HG03097 (cell line): Measurements from ENCODE around the gene UQCR10.

Experiments used
- ATAC-seq: cut with Tn5 transposase; IDR thresholded peaks from one replicate; pipeline ENCODE4 v1.9.1; 2021; ENCODE audit not compliant: unreplicated experiment, low FRiP score

UQCR10 gene

DNA sequence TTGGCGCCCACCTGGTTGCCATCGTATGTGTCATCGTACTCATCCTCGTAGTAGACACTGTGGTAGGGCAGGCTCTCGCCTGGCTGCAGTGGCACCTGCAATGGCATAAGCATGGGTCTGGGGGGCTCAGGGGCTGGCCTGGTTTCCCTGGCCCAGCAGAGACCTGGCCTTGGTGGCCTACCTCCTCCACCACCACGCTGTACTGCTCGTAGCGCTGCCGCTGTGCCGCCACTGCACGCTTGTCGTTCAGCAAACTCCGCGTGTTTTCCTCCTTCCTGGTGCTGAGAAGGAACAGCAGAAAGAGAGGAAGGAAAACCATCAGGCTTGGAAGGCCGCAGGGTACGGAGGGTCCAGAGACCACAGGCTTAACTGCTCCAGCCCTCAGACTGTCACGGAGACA is 26.2 kb downstream of the UQCR10 start:
- ATAC-seq = no peak

DNA sequence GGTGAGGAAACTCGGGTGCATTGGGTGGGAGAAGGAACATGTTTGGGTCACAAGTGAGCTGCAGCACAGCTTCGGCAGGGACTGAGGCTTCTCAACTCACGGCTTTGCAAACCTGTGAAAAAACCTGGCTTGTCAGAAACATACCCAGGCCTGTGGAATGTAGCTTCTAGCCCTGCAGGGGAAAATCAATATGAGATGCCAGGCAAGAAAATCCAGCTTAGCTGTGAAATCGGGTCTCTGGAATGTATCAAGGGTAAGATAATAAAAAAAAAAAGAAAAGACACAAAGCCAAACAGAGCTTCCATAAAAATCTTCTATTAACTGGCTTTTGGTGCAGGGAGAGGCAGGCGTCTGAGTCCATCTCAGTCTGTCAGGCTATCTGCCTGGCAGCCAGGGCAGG is 28.5 kb downstream of the UQCR10 start:
- ATAC-seq = no peak

DNA sequence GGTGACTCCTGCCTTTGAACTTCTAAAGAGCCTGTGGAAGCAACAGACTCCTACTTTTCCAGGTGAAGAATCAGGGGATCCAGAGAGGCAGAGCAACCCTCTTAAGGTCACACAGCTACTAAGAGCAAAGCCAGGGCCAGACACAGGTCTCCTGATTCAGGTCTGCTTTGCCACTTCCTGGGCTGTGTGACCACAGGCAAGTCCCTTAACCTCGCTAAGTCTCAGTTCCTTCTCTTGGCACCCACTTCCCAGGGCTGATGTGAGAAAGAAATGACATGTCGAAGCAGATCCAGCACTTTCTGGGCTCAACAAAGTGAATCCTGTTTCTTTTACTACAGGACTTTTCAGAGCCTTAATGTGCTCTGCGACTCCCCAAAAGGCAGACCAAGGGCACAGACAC is 30.2 kb downstream of the UQCR10 start:
- ATAC-seq = peak; percentile 49

DNA sequence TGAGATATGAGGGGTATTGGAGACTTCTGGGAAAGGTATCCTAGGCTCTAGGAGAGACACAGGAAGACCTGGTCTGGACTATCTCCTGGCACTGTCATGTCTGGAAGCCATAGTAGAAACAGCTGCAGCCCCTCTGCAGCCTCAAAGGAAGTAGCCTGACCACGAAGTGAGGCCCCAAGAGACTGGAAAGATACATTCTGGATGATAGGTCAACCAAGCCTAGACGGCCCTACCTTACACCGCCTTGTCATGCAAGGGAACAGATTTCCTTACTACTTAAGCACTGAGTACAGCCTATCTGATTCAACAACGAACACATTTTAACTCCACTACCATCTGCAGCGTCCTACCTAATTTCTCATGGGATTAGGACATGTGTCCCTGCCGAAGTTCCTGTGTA is 31.1 kb downstream of the UQCR10 start:
- ATAC-seq = no peak

DNA sequence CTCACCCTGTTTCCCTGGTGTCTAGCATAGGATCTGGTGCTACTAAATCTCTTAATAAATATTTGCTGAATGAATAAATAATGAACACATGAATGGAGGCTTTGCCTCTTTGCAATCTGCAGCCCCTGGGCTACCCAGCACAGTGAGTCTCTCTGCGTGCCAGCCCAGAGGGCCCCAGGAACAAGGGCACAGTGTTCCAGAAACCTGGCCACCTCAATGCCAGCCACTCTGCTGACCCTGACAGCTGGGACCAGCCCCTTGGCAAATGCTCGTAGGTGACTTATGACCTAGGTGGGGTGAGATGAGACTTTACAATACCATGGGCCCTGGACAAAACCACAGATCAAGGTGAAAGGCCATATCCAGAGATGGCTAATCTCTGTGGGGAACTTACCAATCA is 31.6 kb downstream of the UQCR10 start:
- no peak for ATAC-seq

DNA sequence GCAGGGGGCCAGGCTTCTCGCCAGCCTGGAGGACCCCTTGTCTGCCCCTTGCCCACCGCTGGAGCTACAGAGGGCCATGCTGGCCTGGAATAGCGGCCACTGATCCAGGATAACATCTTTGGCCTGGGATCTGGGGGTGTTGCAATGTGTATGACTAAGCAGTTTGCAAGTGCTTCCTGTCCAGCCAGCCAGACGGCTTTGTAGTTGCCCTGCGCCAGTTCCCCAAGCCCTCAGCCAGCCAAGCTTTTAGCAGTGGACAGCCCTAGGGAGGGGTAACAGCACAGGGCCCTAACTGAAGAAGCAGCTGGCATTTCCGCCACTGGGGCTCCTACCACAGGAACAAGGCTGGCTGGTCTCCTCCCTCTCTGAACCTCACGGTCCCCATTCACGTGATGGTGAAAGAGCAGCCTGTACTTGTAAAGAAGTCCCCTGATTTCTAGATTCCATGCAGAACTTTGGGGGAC is 32.1 kb downstream of the UQCR10 start:
- no peak for ATAC-seq

DNA sequence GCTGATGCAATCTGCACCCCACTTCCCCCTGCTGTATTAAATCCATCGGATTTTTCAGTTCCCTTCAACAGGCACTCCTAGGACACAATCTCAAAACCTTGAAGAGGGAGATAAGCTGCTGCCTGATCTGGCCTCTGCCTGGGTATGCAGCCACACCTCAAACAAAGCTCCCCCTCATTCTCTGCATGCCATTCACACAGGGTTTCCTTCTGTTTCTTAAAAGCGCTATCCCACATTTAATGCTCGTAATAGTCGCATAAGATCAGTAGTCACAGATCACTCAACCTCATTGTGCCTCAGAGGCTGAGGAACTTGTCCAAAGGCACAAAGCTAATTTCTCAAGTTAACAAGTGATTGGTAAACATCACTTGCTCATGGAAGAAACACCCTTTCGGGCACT is 34.0 kb downstream of the UQCR10 start:
- ATAC-seq = no peak

DNA sequence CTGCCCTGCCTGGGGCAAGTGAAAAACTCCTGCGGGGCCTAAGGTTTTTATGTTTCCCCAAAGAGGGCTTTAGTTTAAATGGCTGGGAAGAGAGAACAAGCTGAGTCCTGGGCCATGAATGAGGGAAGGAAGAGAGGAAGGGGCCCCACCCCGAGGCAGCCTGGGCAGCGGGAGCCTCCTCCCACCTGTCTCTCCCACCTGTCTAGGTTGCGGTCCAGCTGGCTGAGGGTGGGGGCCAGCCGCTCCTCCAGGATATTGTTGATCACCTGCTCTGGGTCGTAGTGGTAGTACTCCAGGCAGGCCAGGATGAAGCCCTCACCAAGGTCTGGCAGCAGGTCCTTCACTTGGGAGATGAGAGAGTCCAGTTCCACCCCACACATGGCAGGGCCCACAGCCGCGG is 34.6 kb downstream of the UQCR10 start:
- ATAC-seq = no peak

DNA sequence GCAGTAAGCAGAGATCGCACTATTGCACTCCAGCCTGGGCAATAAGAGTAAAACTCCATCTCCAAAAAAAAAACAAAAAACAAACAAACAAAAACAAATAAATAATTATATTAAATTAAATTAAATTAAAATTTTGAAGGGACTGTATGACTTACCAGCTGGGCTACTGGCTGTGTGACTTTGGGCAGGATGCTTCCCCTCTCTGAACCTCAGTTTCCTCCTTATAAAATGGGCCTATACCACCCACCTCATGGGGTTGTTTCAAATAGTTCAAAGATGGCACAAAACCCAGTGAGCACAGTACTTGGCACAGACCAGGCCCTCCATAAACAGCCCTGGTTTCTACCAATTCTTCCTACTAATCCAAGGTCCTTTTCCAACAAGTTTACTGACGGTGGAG is 36.0 kb downstream of the UQCR10 start:
- no peak for ATAC-seq

DNA sequence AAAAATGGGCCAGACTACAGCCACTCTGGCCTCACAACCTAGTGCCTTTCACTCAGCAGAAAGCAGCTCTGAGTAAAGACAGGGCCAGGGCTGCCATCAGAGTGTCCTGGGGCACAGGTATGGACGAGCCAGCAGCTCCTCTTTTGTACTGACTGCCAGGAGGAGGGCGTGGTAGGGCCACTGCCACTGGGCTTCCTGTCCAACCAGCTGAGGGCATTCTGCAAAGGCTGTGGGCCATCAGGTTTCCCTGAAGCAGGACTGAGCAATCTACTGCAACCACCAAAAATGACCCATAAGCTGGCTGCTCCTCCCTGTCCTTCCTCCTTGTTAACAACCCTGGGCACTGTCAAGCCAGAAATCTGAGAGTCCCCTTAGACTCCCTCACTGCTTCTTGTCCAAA is 37.8 kb downstream of the UQCR10 start:
- no peak for ATAC-seq

DNA sequence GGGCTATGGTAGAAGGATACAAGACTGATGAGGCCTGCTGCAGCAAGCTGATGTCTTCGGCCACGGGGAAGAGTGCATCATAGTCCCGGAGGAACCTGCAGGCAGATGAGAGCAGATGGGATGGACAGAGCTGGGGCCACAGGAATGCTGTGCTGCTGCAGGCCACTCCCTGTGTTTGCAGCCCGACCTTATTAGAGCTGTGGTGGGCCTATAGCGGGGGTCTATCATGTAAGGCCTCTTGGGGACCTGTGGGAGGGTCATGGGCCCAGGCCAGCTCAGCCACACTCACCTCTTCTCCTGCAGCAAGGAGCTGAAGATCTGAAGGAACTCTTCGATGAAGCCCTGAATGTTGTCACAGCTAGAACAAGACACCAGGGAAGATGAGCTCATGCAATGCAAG is 39.0 kb downstream of the UQCR10 start:
- no peak for ATAC-seq

DNA sequence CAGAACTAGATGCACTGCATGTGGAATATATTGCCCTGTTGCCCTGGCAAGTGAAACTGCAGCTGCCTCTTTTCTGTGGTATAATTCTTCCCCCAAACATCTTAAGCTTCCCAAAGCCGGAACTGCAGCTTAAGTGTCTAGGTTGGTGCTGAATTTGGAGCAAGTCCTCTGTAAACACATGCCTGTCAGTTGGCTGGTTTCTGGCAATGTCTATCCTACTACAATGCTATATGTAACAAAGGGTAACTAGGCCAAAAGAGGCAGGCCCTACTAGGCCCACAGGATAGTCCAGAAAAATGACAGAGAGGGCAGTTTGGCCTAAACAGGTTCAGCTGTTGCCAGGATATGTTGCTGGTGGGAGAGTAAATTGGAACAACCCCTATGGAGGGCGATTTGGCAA is 43.0 kb downstream of the UQCR10 start:
- ATAC-seq = no peak

DNA sequence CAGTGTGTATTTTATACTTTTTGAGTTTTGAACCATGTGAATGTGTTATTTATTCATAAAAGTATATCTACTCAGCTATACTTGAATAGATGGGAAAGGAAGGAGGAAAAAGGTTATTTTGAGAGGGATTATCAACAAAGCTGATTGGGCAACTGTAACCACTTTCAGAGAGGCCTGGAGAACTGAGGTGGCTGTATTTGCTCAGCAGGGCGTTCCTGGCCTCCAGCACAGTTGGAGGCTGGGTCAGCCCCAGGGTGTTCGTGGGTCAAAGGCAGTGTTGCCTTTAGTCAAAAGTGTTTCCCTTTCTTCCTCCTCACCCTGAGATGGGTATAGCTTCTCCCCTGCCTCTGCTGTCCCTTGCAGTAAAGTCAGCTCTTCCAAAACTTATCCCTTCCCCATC is 44.2 kb downstream of the UQCR10 start:
- ATAC-seq = no peak

DNA sequence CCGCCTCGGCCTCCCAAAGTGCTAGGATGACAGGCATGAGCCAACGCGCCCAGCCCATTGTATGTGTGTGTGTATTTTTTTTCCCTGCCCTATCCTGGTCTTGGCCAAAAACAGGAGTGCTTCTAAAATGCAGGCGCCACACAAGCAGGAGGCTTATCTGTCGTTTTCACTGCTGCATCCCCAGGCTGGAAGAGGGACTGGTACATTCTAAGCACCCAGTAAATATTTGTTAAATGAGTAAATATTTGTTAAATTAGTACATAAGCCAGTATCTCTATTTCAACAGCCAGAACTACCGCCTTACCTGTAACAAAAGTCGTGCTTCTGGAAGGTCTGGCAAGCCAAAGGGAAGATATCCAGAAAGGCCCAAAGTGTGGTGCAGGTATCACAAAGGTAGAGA is 46.0 kb downstream of the UQCR10 start:
- ATAC-seq = no peak

DNA sequence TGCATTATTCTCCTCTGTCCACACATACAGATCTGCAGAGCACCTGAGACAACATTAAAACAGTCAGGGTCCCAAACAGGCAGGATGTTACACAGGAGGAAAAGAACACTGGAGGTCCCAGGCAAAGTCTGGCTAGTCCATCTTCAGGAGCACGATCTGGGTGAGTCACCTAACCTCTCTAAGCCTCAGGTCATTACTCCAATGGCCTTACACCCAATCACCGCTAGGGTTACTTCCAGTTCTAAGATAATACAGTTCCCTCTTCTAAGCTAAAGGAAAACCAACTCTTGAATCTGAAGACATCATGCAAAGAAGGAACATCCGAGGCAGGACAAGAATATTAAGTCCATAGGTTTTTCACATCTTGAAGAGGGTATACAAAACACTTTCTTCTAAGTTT is 46.4 kb downstream of the UQCR10 start:
- ATAC-seq = no peak

DNA sequence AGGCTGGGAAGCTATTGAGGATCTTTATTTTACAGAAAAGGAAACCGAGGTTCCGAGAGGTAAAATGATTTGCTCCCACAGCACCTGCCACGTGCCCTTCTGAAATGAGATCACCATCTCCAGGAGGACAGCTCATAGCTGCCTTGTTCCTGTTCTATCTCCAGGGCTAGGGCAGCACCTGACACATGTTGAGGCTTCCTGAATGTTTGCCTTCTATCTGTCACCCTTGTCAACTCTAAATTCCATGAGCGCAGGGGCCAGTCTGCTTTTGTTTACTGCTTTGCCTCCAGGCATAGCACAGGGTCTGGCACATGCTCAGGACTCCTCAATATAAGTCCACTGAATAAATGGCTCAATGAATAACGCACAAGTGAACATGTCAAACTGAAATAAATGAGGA is 46.8 kb downstream of the UQCR10 start:
- ATAC-seq = no peak

DNA sequence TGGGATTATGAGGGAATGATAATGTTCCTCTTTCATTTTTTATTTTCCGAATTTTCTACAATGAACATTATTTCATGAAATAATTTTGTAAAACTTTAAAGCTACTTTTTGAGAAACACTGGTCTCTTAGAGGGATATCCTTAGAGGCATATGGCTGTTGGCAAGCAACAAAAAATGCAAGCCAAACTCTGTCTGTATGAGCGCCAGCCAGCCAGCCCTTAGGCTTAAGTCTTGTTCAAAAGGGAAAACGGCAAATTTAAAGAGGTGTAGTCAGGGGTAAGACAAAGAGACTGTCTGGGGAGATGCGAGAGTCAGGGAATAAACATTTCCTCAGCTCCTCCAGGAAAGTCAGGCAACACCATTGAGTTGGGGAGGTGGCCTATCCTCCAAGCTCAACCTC is 48.4 kb downstream of the UQCR10 start:
- ATAC-seq = no peak

DNA sequence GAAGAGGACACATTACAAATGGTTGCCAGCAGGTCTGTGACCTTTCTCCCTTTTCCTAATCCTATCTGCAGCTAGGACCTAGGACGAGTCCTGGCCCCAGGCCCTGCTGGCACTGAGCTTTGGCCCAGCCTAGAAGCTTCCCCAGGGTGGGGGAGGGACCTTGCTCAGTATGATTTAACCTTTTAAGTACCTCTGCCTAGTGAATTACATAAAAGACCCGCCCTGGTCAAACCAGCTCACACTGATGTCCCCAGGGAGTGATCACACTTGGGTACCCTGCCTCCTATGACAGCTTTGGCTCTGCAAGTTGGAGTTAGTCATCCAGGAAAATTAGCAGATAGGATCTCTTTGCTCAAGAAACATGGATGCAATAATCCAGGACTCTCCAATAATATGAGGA is 49.0 kb downstream of the UQCR10 start:
- no peak for ATAC-seq

DNA sequence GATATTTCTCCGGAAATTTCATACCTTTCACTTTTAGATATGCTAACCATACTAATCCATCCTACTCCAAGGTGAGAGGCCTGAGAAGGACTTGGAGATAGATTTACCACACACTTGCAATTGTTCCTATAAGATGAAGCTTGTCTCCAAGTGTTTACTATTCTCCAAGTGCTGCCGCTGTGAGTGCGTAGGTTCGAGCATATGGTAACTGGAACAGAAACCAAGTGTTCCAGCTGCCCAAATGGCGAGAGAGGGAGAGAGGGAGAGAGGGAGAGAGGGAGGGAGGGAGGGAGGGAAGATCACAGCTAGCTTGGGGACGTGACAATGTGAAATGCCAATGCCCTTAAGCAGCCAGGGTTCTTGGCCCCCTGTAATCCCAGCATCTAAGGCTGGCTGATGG is 49.4 kb downstream of the UQCR10 start:
- no peak for ATAC-seq

DNA sequence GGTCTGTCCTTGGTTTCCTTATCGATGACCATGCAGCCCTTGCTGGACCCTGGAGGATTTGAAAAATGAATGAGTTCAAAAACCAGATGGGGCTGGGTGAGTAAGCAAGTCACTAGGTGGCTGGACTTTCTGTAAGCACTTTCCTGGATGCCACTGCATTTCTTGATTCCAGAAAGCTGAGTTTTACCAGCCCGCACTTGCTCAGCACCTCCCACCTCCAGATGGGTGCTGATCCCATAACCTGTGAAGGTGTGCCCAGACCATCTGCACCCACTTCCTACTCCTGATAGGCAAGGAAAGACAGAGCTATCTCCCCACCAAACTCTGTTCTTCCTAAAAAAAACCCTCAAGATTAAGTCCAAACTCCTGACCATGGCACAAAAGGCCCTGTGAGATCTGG is 49.8 kb downstream of the UQCR10 start:
- ATAC-seq = no peak

DNA sequence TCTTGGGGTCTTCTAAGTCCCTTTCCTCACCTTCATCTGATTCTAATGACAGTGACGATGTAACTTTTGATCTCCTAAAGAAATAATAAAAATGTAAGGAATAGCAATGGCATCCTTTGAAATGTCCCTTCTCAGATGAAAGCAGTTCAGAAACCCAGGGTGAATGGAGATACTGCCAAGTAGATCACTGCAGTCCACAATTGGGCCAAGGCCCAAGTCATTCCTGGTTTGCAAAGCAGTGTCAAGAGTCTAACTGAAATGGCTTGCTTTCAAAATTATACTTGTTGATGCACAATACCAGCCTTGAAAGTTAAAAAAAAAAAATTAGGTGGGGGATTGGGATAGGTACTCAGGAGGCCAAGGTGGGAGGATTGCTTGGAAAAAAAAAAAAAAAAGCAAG is 50.6 kb downstream of the UQCR10 start:
- no peak for ATAC-seq

DNA sequence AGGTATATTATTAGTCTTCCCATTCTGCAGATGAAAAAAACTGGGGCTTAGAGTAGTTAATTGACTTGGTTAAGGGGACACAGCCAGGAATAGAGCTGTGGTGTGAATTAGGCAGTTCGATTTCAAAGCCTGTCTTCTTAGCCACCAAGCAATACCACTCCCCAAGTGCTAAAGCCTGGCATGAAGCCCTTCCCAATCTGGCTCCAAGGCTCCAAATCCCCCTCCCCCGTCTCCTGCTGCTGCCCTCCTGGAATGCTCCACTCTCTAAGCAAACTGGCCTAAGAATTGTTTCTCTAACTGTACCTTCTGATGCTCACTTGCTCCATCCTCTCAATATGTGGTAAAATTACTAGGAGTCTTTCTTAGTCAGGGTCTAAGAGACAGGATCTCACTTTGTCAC is 52.3 kb downstream of the UQCR10 start:
- no peak for ATAC-seq
